ENCODE data around the gene ACY1.

- TF ChIP-seq CTCF (conservative IDR thresholded peaks at IDR 0.05) (no peak), ZFX (IDR thresholded peaks at IDR 0.05) (no peak)
These were observed 48.1 kb upstream of the ACY1 start for GRCh38 chr3:51934991-51935885.

All from C4-2B (cell line).